VCaP (cell line): ENCODE results near the gene STK38.

Experiments used
- H3K27ac ChIP-seq: fragments of 450-650 bp; 2 replicates; pipeline ENCODE4 v1.5.1; 2017
- TF ChIP-seq, protein P1 (sequence below): fragments of 450-650 bp; conservative IDR thresholded peaks from 2 replicates; pipeline ENCODE4 v1.5.1; 2017; ENCODE audit warnings: mild to moderate bottlenecking, moderate library complexity

STK38 gene

DNA sequence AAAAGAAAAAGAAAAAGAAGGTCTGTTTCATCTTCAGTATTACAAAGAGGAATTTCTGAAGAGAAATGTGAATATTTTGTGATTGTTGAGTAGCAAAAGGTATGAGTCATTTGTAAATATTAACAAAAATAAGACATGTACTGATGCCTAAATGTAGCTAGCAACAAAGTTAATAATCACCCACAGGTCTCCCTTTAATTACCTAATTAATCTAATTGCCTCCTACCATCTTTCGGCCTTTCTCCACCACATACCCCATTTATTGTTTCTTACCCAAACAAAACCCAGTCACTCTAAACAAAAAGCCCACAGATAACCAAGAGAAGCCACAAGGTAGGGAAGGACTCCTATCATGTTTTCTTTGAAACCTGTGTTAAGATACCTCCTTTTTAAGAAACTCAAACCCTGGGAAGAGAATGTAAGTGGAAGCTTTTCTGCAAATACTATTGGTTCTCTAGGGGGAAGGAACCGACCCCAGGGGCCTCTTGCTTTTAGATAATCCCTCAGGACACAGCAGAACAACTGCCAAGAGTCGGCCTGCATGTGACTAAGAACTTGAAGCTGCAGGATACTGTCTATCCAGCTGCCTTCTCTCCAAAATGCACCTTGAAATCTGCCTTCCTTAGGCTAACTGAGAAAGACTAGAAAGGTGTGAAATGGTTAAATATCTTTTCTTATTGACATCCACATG, 16.1 kb upstream of the STK38 start:
- no peak overlapping the region for H3K27ac ChIP-seq
- TF ChIP-seq, protein P1, sequence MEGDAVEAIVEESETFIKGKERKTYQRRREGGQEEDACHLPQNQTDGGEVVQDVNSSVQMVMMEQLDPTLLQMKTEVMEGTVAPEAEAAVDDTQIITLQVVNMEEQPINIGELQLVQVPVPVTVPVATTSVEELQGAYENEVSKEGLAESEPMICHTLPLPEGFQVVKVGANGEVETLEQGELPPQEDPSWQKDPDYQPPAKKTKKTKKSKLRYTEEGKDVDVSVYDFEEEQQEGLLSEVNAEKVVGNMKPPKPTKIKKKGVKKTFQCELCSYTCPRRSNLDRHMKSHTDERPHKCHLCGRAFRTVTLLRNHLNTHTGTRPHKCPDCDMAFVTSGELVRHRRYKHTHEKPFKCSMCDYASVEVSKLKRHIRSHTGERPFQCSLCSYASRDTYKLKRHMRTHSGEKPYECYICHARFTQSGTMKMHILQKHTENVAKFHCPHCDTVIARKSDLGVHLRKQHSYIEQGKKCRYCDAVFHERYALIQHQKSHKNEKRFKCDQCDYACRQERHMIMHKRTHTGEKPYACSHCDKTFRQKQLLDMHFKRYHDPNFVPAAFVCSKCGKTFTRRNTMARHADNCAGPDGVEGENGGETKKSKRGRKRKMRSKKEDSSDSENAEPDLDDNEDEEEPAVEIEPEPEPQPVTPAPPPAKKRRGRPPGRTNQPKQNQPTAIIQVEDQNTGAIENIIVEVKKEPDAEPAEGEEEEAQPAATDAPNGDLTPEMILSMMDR = no peak

DNA sequence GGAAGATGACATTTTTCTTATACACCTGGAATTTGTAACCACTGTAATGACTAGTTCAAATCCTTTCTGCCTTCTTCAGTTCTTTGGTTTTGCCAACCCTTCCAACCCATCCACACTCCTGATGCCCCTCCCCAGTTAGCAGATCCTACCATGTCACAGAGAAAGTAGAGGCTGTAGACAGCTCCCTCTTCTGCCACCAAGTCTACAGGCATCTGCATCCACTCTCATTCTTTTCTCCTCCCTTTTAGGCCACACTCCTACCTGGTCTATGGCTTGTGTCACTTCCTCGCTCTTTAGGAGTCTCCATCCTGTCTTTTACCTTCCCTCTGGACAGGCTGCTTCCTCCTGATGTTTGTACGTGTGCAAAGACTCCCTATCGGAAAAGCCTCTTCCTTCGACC, 13.5 kb upstream of the STK38 start:
- no peak overlapping the region for H3K27ac ChIP-seq
- TF ChIP-seq, protein P1 = no peak

DNA sequence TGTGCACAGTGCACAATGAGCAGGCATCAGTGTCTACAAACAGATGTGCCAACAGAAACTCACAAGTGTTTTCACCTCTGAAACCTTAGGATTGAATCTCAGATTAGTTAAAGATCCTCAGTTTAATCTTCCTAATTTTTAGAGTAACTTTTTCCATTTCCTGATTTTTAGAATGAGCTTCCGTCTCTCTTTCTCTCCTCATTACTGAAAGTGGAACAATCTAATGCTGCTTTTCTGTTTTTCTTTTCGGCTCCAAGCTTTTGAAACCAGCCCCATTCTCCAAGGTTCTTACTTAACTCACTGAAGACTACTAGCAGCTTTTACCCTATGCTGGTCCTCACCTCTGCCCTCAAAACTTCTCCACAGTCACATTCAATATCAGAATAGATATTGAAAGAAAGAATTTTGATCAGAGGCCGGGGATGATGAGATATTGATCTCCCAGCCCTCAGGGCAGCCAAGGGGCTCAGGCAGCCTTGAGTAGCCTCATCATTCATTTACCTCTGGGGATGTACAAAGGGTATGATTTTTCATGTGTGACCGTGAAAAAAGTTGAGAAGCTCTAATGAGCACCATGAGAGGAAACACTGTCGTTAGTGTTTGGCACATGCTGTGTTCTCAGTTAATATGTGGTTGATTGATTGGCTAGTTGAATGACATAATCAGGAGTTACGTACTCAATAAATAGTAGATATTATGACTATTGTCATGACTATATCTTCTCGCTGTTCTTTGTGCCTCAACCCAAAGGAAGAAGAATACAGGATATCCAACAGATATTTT, 11.9 kb upstream of the STK38 start:
- TF ChIP-seq, protein P1 = no peak
- H3K27ac ChIP-seq = no peak overlapping the region

DNA sequence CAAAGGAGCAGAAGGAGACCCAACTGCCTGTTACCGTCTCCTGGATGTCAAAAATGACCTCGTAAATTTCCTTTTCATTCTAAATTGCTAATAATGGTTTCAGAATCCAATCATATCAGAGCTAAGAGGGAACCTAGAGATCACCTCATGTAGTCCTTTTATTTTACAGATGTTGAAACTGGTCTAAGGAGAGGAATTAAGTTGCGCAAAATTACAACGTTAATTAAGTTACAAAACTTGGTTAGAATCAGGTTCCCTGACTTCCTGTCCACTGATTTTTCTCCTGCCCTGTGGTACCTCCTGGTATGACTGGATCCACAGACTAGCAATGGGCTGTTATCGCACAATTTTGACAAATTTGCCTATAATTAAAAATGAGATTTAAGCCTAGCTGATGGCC, 9.0 kb upstream of the STK38 start:
- no peak overlapping the region for H3K27ac ChIP-seq
- TF ChIP-seq, protein P1 = no peak

DNA sequence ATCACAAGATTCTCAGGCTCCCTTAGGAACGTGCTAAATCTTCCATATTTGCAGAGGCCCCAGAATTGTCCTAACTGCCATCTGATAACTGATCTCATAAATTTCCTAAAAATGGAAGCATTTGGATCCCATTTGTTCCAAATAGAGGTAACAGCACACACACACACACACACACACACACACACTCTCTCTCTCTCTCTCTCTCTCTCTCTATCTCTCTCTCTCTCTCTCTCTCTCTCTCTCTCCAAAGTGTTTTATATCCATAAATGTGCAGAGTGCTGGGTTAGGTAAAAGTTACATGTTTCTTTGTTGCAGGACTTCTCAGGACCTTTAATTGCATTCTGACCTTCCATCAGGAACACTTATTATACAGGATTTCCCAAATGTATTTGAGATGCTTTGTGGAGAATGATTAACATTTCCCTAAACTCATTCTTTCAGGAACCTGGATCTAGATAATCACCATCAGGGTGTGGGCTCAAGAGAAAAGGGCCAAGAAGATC, 8.5 kb upstream of the STK38 start:
- no peak overlapping the region for H3K27ac ChIP-seq
- TF ChIP-seq, protein P1 = no peak

DNA sequence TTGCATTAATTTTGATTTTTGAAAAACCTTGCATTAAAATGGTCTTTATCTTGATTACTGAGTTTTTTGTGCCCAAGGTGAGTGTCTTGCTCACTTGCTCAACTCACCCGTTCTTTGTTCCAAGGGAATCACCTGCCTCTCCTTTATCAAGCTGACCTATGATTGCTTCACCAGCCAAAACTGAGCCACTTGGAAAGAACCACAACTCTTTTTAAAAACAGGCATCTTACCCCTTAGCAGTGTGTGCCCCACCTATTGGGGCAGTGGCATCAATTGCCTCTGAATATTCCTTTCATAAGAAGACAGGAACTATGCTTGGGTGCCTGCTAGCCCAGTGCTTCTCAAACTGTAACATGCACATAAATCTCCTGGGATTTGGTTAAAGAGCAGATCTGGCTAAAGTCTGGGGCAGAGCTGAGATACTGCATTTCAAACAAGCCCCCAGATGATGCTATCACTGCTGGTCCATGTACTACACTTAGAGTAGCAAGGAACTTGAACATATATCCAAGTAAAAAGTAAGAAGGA, 3.3 kb upstream of the STK38 start:
- TF ChIP-seq, protein P1 = no peak
- H3K27ac ChIP-seq = no peak overlapping the region

DNA sequence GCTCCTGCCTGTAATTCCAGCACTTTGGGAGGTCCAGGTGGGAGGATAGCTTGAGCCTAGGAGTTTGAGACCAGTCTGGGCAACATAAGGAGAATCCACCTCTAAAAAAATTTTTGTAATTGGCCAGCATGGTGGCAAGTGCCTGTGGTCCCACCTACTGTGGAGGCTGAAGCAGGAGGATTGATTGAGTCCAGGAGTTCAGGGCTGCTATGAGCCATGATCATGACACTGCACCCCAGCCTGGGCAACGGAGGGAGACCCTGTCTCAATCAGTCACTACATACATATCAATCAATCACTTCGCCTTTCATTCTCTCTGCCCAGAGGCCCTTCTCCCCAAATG, 1.1 kb upstream of the STK38 start:
- TF ChIP-seq, protein P1 = no peak
- no peak overlapping the region for H3K27ac ChIP-seq
